ES-I3 (cell line): ENCODE measurements around the gene GLMN.
"Not testable (repeated sequence)": the region's sequence is repeated elsewhere in the genome, so short reads cannot be mapped to it uniquely, and the experiment has no call there.

Experiments
- H3K36me3 ChIP-seq: 2 replicates; pipeline ENCODE4 v1.6.1; 2013; ENCODE audit warnings: mild to moderate bottlenecking, low read length, control low read depth, moderate library complexity; ENCODE audit not compliant: insufficient read depth
- H3K4me1 ChIP-seq: 2 replicates; pipeline ENCODE4 v1.6.1; 2013; ENCODE audit warnings: mild to moderate bottlenecking, control low read depth, low read length; ENCODE audit not compliant: insufficient read depth
- H3K9ac ChIP-seq: 2 replicates; pipeline ENCODE4 v1.6.1; 2013; ENCODE audit warnings: low read depth, mild to moderate bottlenecking, low read length, moderate library complexity
- H3K9me3 ChIP-seq: 2 replicates; pipeline ENCODE4 v1.6.1; 2013; ENCODE audit warnings: mild to moderate bottlenecking, low read length, moderate library complexity; ENCODE audit not compliant: control insufficient read depth, insufficient read depth

Gene GLMN

DNA sequence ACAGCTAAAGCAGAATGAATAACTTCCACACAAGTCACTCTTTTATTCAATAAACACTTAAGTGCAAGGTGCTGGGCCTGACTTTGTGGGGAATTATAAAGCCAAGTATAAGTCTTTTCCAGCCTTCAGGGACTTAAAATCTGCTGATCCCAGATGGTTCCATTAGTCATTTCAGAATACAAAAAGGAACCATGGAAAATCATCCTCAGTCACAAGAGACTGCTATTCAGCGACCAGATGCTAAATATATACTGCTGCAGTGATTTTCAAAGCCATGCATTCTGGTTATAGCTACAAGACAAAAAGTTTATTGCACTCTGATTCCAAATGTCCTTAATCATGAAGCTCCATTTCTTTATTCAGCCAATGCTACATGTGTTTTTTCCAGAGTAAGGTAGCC lies 25.7 kb downstream of the GLMN start:
- Histone ChIP-seq H3K36me3 (peaks cover 5% of the 10 kb centered on the region), H3K9me3 (no peaks in the 10 kb centered on the region), H3K9ac (no peak overlapping the region), H3K4me1 (no peaks in the 10 kb centered on the region)

- Histone ChIP-seq H3K4me1 (no peaks in the 10 kb centered on the region), H3K36me3 (no peaks in the 10 kb centered on the region; the same call in none of the 2 replicates), H3K9ac (no peak overlapping the region), H3K9me3 (no peaks in the 10 kb centered on the region)
These were observed 36.3 kb downstream of the GLMN start for GRCh38 chr1:92262516-92262915.

GRCh38 chr1:92259350-92259749 lies 39.4 kb downstream of the GLMN start:
- Histone ChIP-seq H3K4me1 (no peaks in the 10 kb centered on the region), H3K9me3 (no peaks in the 10 kb centered on the region), H3K36me3 (no peaks in the 10 kb centered on the region; the same call in none of the 2 replicates), H3K9ac (no peak overlapping the region)

DNA sequence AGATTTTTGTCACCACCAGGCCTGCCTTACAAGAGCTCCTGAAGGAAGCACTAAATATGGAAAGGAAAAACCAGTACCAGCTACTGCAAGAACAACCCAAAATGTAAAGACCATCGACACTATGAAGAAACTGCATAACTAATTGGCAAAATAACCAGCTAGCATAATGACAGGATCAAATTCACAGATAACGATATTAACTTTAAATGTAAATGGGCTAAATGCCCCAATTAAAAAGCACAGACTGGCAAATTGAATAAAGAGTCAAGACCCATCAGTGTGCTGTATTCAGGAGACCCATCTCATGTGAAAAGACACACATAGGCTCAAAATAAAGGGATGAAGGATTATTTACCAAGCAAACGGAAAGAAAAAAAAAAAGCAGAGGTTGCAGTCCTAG lies 44.1 kb downstream of the GLMN start:
- not testable (repeated sequence) for H3K4me1 ChIP-seq, H3K36me3 ChIP-seq, H3K9me3 ChIP-seq, H3K9ac ChIP-seq

- Histone ChIP-seq H3K4me1 (no peaks in the 10 kb centered on the region), H3K36me3 (no peaks in the 10 kb centered on the region), H3K9ac (no peak overlapping the region), H3K9me3 (no peaks in the 10 kb centered on the region)
These were observed 54.4 kb downstream of the GLMN start for GRCh38 chr1:92244376-92244775.

DNA sequence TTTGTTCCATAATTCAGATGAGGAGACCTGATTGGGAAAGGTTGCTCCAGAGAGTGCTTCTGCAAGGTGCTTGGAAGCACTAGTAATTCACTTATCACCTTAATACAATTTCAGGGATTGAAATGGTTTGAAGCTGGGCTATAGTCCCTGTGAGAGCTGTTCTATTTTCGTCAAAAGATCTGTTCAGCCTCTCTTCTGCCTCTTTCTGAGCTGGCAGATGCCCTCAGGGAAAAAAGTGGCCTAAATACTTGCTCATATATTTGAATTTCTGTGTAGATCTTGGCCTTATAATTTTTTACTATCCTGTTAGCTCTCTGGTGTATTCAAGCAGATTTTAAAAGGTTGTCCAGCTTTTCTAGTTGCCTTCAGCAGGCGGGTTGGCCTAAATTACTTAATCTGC lies 58.8 kb downstream of the GLMN start:
- Histone ChIP-seq H3K9ac (no peak overlapping the region), H3K4me1 (no peaks in the 10 kb centered on the region), H3K9me3 (no peaks in the 10 kb centered on the region), H3K36me3 (no peaks in the 10 kb centered on the region)

GRCh38 chr1:92230736-92231135 lies 68.1 kb downstream of the GLMN start:
- H3K4me1 ChIP-seq, result no peaks in the 10 kb centered on the region
- no peaks in the 10 kb centered on the region for H3K9me3 ChIP-seq
- H3K9ac ChIP-seq, result no peak overlapping the region
- H3K36me3 ChIP-seq, result no peaks in the 10 kb centered on the region

- no peak overlapping the region for H3K9ac ChIP-seq
- no peaks in the 10 kb centered on the region for H3K4me1 ChIP-seq
- no peaks in the 10 kb centered on the region for H3K9me3 ChIP-seq
- no peaks in the 10 kb centered on the region for H3K36me3 ChIP-seq
These were observed 70.4 kb downstream of the GLMN start for GRCh38 chr1:92228401-92228800.

GRCh38 chr1:92219028-92219427 lies 79.8 kb downstream of the GLMN start:
- H3K4me1 ChIP-seq, result no peaks in the 10 kb centered on the region
- no peaks in the 10 kb centered on the region for H3K9me3 ChIP-seq
- H3K36me3 ChIP-seq, result no peaks in the 10 kb centered on the region
- H3K9ac ChIP-seq, result no peak overlapping the region

DNA sequence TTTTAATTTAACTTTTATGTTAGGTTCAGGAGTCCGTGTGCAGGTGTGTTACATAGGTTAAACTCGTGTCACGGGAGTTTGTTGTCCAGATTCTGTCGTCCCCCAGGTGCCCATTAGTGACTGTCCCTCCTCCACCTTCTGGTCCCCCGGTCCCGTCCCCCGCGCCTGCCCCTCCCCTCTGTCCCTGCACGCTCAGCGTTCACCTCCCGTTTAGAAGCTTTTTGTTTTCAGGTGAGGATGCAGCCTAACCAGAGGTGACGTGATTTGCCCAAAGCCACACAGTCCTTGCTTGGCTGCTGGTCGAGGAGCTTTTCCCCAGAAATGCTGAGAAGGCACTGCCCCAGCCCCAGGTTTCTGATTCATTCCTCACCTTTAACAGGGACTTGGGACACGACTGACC lies 80.2 kb downstream of the GLMN start:
- H3K9me3 ChIP-seq, result no peaks in the 10 kb centered on the region
- H3K36me3 ChIP-seq, result no peaks in the 10 kb centered on the region
- H3K4me1 ChIP-seq, result no peaks in the 10 kb centered on the region
- H3K9ac ChIP-seq, result no peak overlapping the region

GRCh38 chr1:92217721-92218120 lies 81.1 kb downstream of the GLMN start, which contains the start of gene C1orf146:
TSS of gene C1orf146 (plus strand) at chr1:92217915. CDS start at chr1:92231421, 13,506 bp downstream.
- no peak within 1 kb of the TSS for H3K9ac ChIP-seq
- H3K9me3 ChIP-seq, result no peaks in the 10 kb centered on the region
- no peaks in the 10 kb centered on the region for H3K36me3 ChIP-seq
- H3K4me1 ChIP-seq, result no peaks in the 10 kb centered on the region

DNA sequence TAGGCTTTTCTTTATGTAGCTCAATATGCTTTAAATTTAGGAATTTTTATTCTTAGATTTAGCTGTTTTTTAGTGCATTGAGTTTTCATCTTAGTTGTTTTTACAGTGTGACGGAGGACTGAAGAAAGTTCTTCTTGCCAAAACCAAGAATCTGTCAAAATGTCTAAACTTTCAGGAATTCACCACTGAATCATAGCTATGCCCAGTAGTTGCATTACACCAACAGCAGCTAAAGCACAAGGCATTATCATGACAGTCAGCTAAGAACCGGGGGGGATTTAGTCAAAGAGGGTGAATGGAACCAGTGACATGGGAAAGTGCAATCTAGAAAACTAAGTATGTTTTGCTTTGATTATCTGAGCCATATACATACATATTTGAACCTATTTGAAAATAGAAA lies 87.6 kb downstream of the GLMN start:
- 0 out of 2 replicates have a peak, but pooled peaks cover 3% of the 10 kb centered on the region for H3K4me1 ChIP-seq
- H3K9me3 ChIP-seq, result peaks cover 4% of the 10 kb centered on the region; the same call in 1 of the 2 replicates
- H3K9ac ChIP-seq, result no peak overlapping the region
- no peaks in the 10 kb centered on the region for H3K36me3 ChIP-seq

DNA sequence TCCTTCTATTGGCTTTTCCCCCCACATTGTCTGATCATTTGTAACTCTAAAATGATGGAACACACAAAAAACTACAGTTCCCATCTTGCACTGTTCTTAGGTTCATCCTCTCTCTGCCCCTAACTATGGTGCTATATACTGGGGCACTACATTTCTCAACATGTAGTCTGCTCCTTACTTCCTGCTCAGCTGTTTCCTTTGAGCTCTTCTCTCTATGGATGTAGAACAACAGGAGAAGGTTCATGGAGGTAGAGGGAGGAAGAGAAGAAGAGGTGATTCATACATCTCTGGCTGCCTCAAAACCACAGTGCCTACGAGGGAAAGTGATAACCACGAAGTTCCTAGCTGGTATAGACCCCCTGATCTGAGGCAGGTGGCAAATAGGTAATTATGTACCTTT lies 88.1 kb downstream of the GLMN start:
- H3K9ac ChIP-seq, result no peak overlapping the region

DNA sequence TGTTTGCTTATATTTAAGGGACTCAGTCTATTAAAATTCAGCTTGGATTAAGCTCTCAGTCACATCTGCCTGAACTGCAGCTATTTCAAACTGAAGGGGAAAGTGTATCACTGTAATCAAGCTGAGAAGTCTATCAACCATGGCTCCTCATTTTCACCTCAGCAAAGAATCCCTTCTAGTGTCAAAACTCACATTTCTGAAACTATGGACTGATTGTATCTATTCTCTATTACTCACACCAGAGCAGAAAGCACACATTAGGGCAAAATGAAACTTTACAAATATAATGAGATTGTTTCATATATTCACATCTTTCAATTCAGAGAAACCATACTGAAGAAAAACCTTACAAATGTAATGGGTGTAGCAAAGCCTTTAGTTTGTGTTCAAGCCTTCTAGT lies 95.7 kb downstream of the GLMN start:
- Histone ChIP-seq H3K9ac (no peak overlapping the region), H3K4me1 (no peaks in the 10 kb centered on the region), H3K9me3 (peaks cover 4% of the 10 kb centered on the region; the same call in 1 of the 2 replicates), H3K36me3 (no peaks in the 10 kb centered on the region)

More for the DNA sequence above, 88.1 kb downstream of the GLMN start:
- H3K4me1 ChIP-seq, result 0 out of 2 replicates have a peak, but pooled peaks cover 3% of the 10 kb centered on the region
- no peaks in the 10 kb centered on the region for H3K36me3 ChIP-seq
- peaks cover 4% of the 10 kb centered on the region; the same call in 1 of the 2 replicates for H3K9me3 ChIP-seq

DNA sequence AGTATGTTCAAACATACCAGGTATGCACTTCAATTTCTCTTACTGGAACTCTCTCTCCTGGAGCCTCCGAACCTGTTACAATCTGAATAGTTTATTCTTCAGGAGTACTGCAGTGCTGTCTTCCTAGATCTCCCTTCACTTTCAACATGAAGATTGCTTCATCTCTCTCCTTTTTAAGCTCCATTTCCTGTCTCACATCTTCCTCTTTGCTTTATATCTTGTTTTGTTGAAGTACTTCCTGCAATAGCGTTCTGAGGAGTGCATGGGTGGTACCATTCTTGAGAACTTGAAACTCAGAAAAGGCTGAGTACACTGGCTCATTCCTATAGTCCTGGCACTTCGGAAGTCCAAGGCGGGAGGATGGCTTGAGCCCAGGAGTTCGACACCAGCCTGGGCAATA lies 96.8 kb downstream of the GLMN start:
- peaks cover 4% of the 10 kb centered on the region; the same call in 1 of the 2 replicates for H3K9me3 ChIP-seq
- H3K36me3 ChIP-seq, result no peaks in the 10 kb centered on the region
- no peak overlapping the region for H3K9ac ChIP-seq
- no peaks in the 10 kb centered on the region for H3K4me1 ChIP-seq
